GM18867 (cell line): ENCODE results near the gene SULF2.

Source experiments
- ATAC-seq: cut with Tn5 transposase; IDR thresholded peaks from one replicate; pipeline ENCODE4 v1.9.1; 2021; ENCODE audit warnings: mild to moderate bottlenecking, moderate library complexity; ENCODE audit not compliant: unreplicated experiment

Gene SULF2

GRCh38 chr20:47672886-47673670 lies 112.2 kb downstream of the SULF2 start:
- ATAC-seq: no peak

GRCh38 chr20:47672166-47672565 lies 113.1 kb downstream of the SULF2 start:
- no peak for ATAC-seq

- no peak for ATAC-seq
Observed at GRCh38 chr20:47670913-47671312, 114.4 kb downstream of the SULF2 start.

- ATAC-seq: no peak
Observed at GRCh38 chr20:47669927-47670890, 115.1 kb downstream of the SULF2 start.

GRCh38 chr20:47669489-47669888 lies 115.8 kb downstream of the SULF2 start:
- ATAC-seq: no peak

- ATAC-seq: no peak
Observed at GRCh38 chr20:47669152-47669425, 116.2 kb downstream of the SULF2 start.

- no peak for ATAC-seq
Observed at GRCh38 chr20:47668313-47669151, 116.7 kb downstream of the SULF2 start.

GRCh38 chr20:47667531-47668312 lies 117.6 kb downstream of the SULF2 start:
- ATAC-seq: no peak

- no peak for ATAC-seq
Observed at GRCh38 chr20:47667086-47667485, 118.2 kb downstream of the SULF2 start.

GRCh38 chr20:47666304-47666703 lies 119.0 kb downstream of the SULF2 start:
- no peak for ATAC-seq

GRCh38 chr20:47665221-47665991 lies 119.9 kb downstream of the SULF2 start:
- ATAC-seq: no peak

GRCh38 chr20:47664744-47665143 lies 120.5 kb downstream of the SULF2 start:
- ATAC-seq: no peak

GRCh38 chr20:47664068-47664437 lies 121.2 kb downstream of the SULF2 start:
- ATAC-seq: no peak

GRCh38 chr20:47663354-47664067 lies 121.8 kb downstream of the SULF2 start:
- ATAC-seq: no peak

- no peak for ATAC-seq
Observed at GRCh38 chr20:47662483-47663353, 122.6 kb downstream of the SULF2 start.

- ATAC-seq: no peak
Observed at GRCh38 chr20:47661714-47662113, 123.6 kb downstream of the SULF2 start.

GRCh38 chr20:47660983-47661700 lies 124.1 kb downstream of the SULF2 start:
- ATAC-seq: no peak

- no peak for ATAC-seq
Observed at GRCh38 chr20:47660602-47660905, 124.7 kb downstream of the SULF2 start.
